ENCODE data around the gene SLC39A8. TPM values are rescaled to one million over a fixed set of nuclear protein-coding genes. Genes with fewer than 3 reads are reported as not detected.

SLC39A8 gene
- total RNA-seq, 1 donor from 2014 or later: 211 TPM

DNA sequence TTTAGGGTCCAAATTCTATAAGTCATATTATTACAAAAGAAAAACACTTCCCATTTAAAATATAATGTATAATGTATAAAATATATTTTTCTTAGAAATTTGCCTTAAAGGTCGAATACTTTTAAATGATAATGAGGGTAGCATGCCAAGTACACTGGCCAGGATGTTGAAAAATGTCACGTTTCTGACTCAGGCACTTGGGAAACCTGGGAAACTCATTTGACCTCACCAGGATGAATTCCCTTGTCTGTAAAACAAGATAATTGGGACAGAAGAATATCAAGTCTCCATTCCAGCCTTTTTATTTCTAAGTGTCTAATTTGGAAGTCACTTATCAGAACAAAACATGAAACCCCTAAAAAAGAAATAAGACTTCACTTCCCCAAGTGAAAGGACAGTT, 3.4 kb upstream of the SLC39A8 start:
- Mint-ChIP-seq H3K9me3 (ENCODE audit: unreplicated experiment) (no peaks in the 10 kb centered on the region), H3K27me3 (ENCODE audit: unreplicated experiment) (peaks cover 9% of the 10 kb centered on the region), H3K27ac (ENCODE audit: unreplicated experiment) (no peak overlapping the region), H3K4me1 (ENCODE audit: unreplicated experiment) (peaks cover 27% of the 10 kb centered on the region), H3K36me3 (ENCODE audit: low read depth, unreplicated experiment) (peaks cover 12% of the 10 kb centered on the region), H3K4me3 (ENCODE audit: unreplicated experiment) (no peak overlapping the region)
- no peak for DNase-seq (ENCODE audit: low spot score)
- no peak for TF ChIP-seq CTCF (IDR thresholded peaks at IDR 0.05; ENCODE audit: unreplicated experiment)

- Mint-ChIP-seq H3K36me3 (ENCODE audit: low read depth, unreplicated experiment) (peaks cover 17% of the 10 kb centered on the region), H3K9me3 (ENCODE audit: unreplicated experiment) (no peaks in the 10 kb centered on the region), H3K4me1 (ENCODE audit: unreplicated experiment) (peaks cover 49% of the 10 kb centered on the region), H3K4me3 (ENCODE audit: unreplicated experiment) (peak overlapping the region; percentile 99), H3K27ac (ENCODE audit: unreplicated experiment) (peak overlapping the region; percentile 96), H3K27me3 (ENCODE audit: unreplicated experiment) (peaks cover 9% of the 10 kb centered on the region)
- no peak for TF ChIP-seq CTCF (IDR thresholded peaks at IDR 0.05; ENCODE audit: unreplicated experiment)
- no peak for DNase-seq (ENCODE audit: low spot score)
Measured at GRCh38 chr4:102345795-102346100, 466 bp upstream of the SLC39A8 start.

DNA sequence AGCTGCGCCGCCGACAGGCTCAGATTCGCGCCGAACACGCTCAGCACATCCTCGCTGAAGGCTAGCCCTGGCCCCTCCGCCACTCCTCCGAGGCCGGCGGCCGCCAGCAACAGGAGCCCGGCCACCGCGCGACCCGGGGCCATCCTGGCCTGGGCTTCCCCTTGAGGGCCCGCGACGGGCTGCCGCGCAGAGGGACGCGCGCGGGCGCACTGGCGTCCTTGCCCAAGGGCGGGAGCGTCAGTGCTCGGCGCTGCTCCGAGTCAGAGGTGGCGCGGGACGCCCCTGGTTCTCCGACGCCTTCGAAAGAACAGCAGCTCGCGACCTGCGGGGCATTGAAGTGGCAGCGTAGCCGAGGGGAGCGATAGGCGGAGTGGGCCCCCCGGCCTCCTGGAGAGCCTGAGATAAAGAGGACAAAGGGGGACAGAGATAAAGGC, 745 bp downstream of the SLC39A8 start:
- peak; percentile 61 for DNase-seq (ENCODE audit: low spot score)
- no peaks in the 10 kb centered on the region for H3K9me3 Mint-ChIP-seq (ENCODE audit: unreplicated experiment)
- TF ChIP-seq CTCF (IDR thresholded peaks at IDR 0.05; ENCODE audit: unreplicated experiment): no peak
- peaks cover 22% of the 10 kb centered on the region for H3K36me3 Mint-ChIP-seq (ENCODE audit: low read depth, unreplicated experiment)
- peaks cover 9% of the 10 kb centered on the region for H3K27me3 Mint-ChIP-seq (ENCODE audit: unreplicated experiment)
- H3K4me1 Mint-ChIP-seq (ENCODE audit: unreplicated experiment): peaks cover 60% of the 10 kb centered on the region
- H3K27ac Mint-ChIP-seq (ENCODE audit: unreplicated experiment): peak overlapping the region; percentile 79
- peak overlapping the region; percentile 99 for H3K4me3 Mint-ChIP-seq (ENCODE audit: unreplicated experiment)

GRCh38 chr4:102343964-102344519, 1.2 kb downstream of the SLC39A8 start:
- peaks cover 9% of the 10 kb centered on the region for H3K27me3 Mint-ChIP-seq (ENCODE audit: unreplicated experiment)
- TF ChIP-seq CTCF (IDR thresholded peaks at IDR 0.05; ENCODE audit: unreplicated experiment): no peak
- H3K36me3 Mint-ChIP-seq (ENCODE audit: low read depth, unreplicated experiment): peaks cover 26% of the 10 kb centered on the region
- DNase-seq (ENCODE audit: low spot score): no peak
- H3K27ac Mint-ChIP-seq (ENCODE audit: unreplicated experiment): peak overlapping the region; percentile 96
- peaks cover 64% of the 10 kb centered on the region for H3K4me1 Mint-ChIP-seq (ENCODE audit: unreplicated experiment)
- H3K4me3 Mint-ChIP-seq (ENCODE audit: unreplicated experiment): peak overlapping the region; percentile 99
- H3K9me3 Mint-ChIP-seq (ENCODE audit: unreplicated experiment): no peaks in the 10 kb centered on the region

DNA sequence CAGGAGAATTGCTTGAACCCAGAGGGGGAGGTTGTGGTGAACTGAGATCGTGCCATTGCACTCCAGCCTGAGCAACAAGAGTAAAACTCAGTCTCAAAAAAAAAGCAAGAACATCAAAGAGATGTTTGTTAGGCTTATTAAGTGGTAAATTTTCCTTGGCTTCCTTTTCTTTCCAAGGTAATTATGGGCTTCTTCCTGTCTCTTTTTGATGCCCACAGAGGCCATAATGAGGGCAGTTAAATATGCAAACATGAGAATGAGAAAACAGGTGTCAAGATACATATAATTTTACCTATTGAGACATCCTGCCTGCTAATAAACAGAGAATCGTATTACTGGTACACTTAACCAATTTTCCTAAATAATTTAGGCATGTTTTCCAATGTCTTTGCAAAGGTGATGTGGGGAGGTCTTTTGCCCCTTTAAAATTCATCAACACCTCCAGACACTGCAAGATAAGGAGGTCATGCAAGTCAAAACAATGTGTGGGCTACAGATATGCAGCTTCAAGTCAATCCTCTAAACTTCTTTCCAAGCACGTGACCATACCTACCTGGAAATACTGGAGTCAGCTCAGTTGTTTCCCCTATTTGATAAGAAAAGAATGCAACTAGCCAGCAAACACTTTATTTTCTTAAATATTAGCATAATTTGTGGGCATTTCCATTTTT, 2.7 kb downstream of the SLC39A8 start:
- Mint-ChIP-seq H3K4me3 (ENCODE audit: unreplicated experiment) (peak overlapping the region; percentile 99), H3K36me3 (ENCODE audit: low read depth, unreplicated experiment) (peaks cover 26% of the 10 kb centered on the region), H3K9me3 (ENCODE audit: unreplicated experiment) (no peaks in the 10 kb centered on the region), H3K4me1 (ENCODE audit: unreplicated experiment) (peaks cover 70% of the 10 kb centered on the region), H3K27ac (ENCODE audit: unreplicated experiment) (peak overlapping the region; percentile 90), H3K27me3 (ENCODE audit: unreplicated experiment) (peaks cover 9% of the 10 kb centered on the region)
- DNase-seq (ENCODE audit: low spot score): no peak
- no peak for TF ChIP-seq CTCF (IDR thresholded peaks at IDR 0.05; ENCODE audit: unreplicated experiment)

All from endothelial cell (in vitro differentiated cells).